Measurements from ENCODE around the gene FOXN3. TPM values are rescaled to one million over a fixed set of nuclear protein-coding genes. Genes with fewer than 3 reads are reported as not detected.

Gene FOXN3
- total RNA-seq, 4 donors from 2014 or later, result 99.6 to 172 (median 103) TPM

DNA sequence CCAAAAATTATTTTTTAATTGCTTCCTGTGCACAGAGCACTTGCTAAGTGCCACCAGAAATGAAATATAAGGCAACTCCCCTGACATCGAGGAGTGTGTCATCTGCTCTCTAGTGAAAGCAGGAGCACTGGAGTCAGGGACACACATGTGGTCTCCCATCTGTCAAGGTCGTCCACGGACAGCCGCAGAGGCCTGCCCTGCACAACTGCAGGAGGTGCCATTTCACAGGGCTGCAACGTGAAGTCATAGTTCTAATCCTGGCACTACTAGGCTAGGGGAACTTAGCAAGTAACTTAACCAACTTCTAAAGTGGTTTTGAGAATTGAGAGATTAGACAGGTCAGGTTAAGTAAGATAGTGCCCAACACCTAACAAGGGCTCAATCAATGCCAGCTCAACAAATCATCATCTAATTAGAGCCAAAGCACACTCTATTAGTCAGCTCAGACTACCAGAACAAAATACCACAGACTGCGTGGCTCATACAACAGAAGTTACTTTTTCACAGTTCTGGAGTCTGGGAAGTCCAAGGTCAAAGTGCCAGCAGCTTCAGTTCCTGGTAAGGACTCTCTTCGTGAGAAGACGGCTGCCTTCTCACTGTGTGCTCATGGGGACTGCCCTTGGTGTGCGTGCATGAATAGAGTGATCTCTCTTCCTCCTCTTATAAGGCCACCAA is 30.7 kb downstream of the FOXN3 start:
- Histone ChIP-seq H3K27me3 (no peaks in the 10 kb centered on the region), H3K27ac (peak overlapping the region; percentile 78 to 84 (median 84)), H3K4me3 (peak overlapping the region in 2 of 4 donors; percentile 1 to 3), H3K4me1 (peaks cover 60 to 71% of the 10 kb centered on the region in 2 donors), H3K9me3 (no peaks in the 10 kb centered on the region), H3K36me3 (no peaks in the 10 kb centered on the region)
- intact Hi-C loops (cut with DNase I; ENCODE audit: low total_unique reads), result loop anchor here (2.0 to 5.0 kb wide), 2 partner anchors 30 to 39 kb away; partner anchors contain the start of gene FOXN3
- in situ Hi-C loops (cut with MboI; ENCODE audit: low sequenced_read_pairs in 4 of 4), result no loop called here
- TF ChIP-seq POLR2A (IDR thresholded peaks at IDR 0.05), result no peak
- TF ChIP-seq, protein P1, sequence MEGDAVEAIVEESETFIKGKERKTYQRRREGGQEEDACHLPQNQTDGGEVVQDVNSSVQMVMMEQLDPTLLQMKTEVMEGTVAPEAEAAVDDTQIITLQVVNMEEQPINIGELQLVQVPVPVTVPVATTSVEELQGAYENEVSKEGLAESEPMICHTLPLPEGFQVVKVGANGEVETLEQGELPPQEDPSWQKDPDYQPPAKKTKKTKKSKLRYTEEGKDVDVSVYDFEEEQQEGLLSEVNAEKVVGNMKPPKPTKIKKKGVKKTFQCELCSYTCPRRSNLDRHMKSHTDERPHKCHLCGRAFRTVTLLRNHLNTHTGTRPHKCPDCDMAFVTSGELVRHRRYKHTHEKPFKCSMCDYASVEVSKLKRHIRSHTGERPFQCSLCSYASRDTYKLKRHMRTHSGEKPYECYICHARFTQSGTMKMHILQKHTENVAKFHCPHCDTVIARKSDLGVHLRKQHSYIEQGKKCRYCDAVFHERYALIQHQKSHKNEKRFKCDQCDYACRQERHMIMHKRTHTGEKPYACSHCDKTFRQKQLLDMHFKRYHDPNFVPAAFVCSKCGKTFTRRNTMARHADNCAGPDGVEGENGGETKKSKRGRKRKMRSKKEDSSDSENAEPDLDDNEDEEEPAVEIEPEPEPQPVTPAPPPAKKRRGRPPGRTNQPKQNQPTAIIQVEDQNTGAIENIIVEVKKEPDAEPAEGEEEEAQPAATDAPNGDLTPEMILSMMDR (IDR thresholded peaks at IDR 0.05 in 4 of 5, conservative IDR thresholded peaks at IDR 0.05 in 1 of 5), result no peak
- DNase-seq (peak; percentile 58 to 86), ATAC-seq (peak; percentile 77 to 82)

DNA sequence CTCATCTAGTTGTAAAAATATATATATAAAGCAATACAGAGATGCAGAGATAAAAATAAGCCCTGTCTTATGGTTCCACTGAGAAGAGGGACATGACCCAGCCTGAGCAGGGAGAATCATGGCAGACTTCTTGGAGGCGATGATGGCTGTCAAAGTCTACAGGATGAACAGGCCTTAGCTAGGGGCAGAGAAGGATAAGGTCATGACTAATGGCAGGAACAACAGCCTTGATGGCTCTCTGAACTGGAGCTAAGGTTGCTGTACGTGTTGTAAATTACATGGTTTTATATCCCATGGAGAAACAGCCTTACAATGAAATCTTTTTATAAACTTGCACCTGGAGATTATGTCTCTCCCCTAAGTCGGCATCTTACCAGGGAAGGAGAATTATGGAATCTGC is 32.4 kb downstream of the FOXN3 start:
- TF ChIP-seq, protein P1 (IDR thresholded peaks at IDR 0.05 in 4 of 5, conservative IDR thresholded peaks at IDR 0.05 in 1 of 5), result no peak
- TF ChIP-seq POLR2A (IDR thresholded peaks at IDR 0.05), result no peak
- no peak for ATAC-seq
- in situ Hi-C loops (cut with MboI; ENCODE audit: low sequenced_read_pairs in 4 of 4) (no loop called here), intact Hi-C loops (cut with DNase I; ENCODE audit: low total_unique reads) (loop anchor here (5.0 kb wide), 1 partner anchor 37 kb away; no protein-coding TSS in a partner anchor)
- no peak for DNase-seq
- H3K27me3 ChIP-seq, result no peaks in the 10 kb centered on the region
- H3K4me1 ChIP-seq, result peaks cover 45 to 57% of the 10 kb centered on the region in 2 donors
- peak overlapping the region in 3 of 4 donors; percentile 78 to 84 (median 83) for H3K27ac ChIP-seq
- no peaks in the 10 kb centered on the region for H3K36me3 ChIP-seq
- H3K9me3 ChIP-seq, result no peaks in the 10 kb centered on the region
- no peak overlapping the region for H3K4me3 ChIP-seq

DNA sequence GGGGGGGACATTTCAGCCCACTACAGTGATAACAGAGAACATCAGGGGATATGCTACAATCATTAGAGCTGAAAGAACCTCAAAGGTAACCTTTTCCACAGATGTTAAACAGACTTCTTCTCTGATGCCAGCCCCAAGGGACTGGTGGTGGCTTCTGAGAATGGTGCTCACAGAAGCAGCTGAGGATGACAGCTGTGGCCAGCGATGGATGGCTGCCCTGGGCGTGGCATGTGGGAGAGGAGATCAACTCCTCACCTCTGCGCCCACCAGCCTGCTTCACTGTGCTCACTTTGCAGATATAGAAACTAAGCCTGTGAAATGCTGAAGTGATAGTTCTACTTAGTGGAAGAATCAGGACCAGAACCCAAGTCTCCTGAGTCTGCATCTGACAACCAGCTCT is 33.0 kb downstream of the FOXN3 start:
- peak overlapping the region in 1 of 4 donors; percentile 78 for H3K27ac ChIP-seq

DNA sequence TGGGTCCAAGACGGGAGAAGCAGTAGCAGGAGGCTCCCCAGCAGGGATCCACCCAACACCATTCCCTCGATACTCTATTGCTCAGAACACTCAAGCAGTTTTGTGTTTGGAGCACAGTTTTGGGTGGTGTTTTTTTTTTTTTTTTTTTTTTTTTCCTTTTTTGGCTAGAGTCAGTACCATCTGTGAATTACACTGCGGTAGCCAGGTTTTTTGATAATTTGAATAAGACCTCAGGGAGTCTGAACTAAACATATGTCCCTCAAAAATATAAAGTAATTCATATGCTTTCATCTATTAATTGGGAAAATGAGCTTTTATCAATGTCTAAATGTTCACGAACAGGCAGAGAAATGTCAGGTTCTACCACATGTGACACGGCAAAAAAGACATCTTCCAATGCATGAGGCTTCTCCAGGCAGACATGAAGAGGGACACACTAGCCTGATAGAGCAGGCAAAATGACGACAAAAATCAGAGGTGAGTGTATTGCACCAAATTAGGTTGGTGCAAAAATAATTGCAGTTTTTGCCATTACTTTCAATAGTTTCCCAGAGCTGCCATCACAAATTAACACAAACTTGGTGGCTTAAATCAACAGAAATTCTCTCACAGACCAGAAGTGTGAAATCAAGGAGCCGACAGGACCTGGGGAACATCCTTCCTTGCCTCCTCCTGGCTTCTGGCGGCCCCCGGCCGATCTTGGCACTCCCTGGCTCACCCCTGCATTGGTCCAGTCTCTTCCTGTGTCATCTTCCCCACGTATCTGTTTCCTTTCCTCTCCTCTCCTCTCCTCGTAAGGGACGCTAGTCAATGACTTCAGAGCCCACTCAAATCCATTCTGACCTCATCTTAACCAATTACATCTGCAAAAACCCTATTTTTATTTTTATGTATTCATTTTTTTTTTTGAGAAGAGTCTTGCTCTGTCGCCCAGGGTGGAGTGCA is 33.9 kb downstream of the FOXN3 start:
- no peak for TF ChIP-seq POLR2A (IDR thresholded peaks at IDR 0.05)
- TF ChIP-seq, protein P1 (IDR thresholded peaks at IDR 0.05 in 4 of 5, conservative IDR thresholded peaks at IDR 0.05 in 1 of 5), result no peak
- Histone ChIP-seq H3K9me3 (no peaks in the 10 kb centered on the region), H3K36me3 (no peaks in the 10 kb centered on the region), H3K27ac (no peak overlapping the region), H3K4me1 (peaks cover 49 to 59% of the 10 kb centered on the region in 2 donors), H3K4me3 (no peak overlapping the region), H3K27me3 (no peaks in the 10 kb centered on the region)
- in situ Hi-C loops (cut with MboI; ENCODE audit: low sequenced_read_pairs in 4 of 4) (no loop called here), intact Hi-C loops (cut with DNase I; ENCODE audit: low total_unique reads) (no loop called here)
- DNase-seq (no peak), ATAC-seq (no peak)

More for the DNA sequence above, 33.0 kb downstream of the FOXN3 start:
- ATAC-seq, result no peak
- H3K4me1 ChIP-seq, result peaks cover 44 to 56% of the 10 kb centered on the region in 2 donors
- no peaks in the 10 kb centered on the region for H3K27me3 ChIP-seq
- H3K4me3 ChIP-seq, result no peak overlapping the region
- TF ChIP-seq, protein P1 (IDR thresholded peaks at IDR 0.05 in 4 of 5, conservative IDR thresholded peaks at IDR 0.05 in 1 of 5), result no peak
- no peak for TF ChIP-seq POLR2A (IDR thresholded peaks at IDR 0.05)
- no peaks in the 10 kb centered on the region for H3K36me3 ChIP-seq
- no peak for DNase-seq
- no peaks in the 10 kb centered on the region for H3K9me3 ChIP-seq
- in situ Hi-C loops (cut with MboI; ENCODE audit: low sequenced_read_pairs in 4 of 4), result no loop called here
- intact Hi-C loops (cut with DNase I; ENCODE audit: low total_unique reads), result no loop called here

Data from gastrocnemius medialis (tissue), 4 donors.